IgD-negative memory B cell (primary cell): ENCODE results near the gene NTRK2. TPM values are rescaled to one million over a fixed set of nuclear protein-coding genes. Genes with fewer than 3 reads are reported as not detected.

ENCODE experiments used
- H3K27ac Mint-ChIP-seq, 3 donors: one replicate each; pipeline ENCODE4 v1.8.0; 2020 to 2022; ENCODE audit warnings: mild to moderate bottlenecking in 3 of 3, mixed read lengths in 3 of 3, moderate library complexity in 1 of 3
- H3K27me3 Mint-ChIP-seq: one replicate; pipeline ENCODE4 v1.8.0; 2021; ENCODE audit warnings: mixed read lengths
- H3K36me3 Mint-ChIP-seq: one replicate; pipeline ENCODE4 v1.8.0; 2020; ENCODE audit warnings: mild to moderate bottlenecking, mixed read lengths
- H3K4me1 Mint-ChIP-seq, 3 donors: one replicate each; pipeline ENCODE4 v1.8.0; 2020 to 2022; ENCODE audit warnings: mixed read lengths in 3 of 3, mild to moderate bottlenecking in 1 of 3
- H3K4me3 Mint-ChIP-seq, 4 donors: one replicate each; pipeline ENCODE4 v1.8.0; 2020 to 2022; ENCODE audit warnings: mild to moderate bottlenecking in 4 of 4, mixed read lengths in 4 of 4, moderate library complexity in 3 of 4
- H3K9me3 Mint-ChIP-seq, 3 donors: one replicate each; pipeline ENCODE4 v1.8.0; 2020 to 2021; ENCODE audit warnings: mixed read lengths in 3 of 3, mild to moderate bottlenecking in 1 of 3
- polyA plus RNA-seq: library from polyadenylated mRNA; unstranded; fragments of 300-500 nt; fragmentation: Illumina TruSeq; gene quantifications from one replicate; pipeline ENCODE4 v1.2.3, GENCODE V29; 2021

NTRK2 gene
- polyA plus RNA-seq, 1 donor from 2014 or later = not detected

- Mint-ChIP-seq H3K4me1 (peaks cover 0 to 1% (median 0%) of the 10 kb centered on the region in 3 donors), H3K4me3 (no peak overlapping the region), H3K27ac (no peak overlapping the region), H3K27me3 (peaks cover under 1% of the 10 kb centered on the region), H3K9me3 (peaks cover 0 to 3% (median 1%) of the 10 kb centered on the region in 3 donors), H3K36me3 (no peaks in the 10 kb centered on the region)
Measured at GRCh38 chr9:84988621-84989020, 319.1 kb downstream of the NTRK2 start.

DNA sequence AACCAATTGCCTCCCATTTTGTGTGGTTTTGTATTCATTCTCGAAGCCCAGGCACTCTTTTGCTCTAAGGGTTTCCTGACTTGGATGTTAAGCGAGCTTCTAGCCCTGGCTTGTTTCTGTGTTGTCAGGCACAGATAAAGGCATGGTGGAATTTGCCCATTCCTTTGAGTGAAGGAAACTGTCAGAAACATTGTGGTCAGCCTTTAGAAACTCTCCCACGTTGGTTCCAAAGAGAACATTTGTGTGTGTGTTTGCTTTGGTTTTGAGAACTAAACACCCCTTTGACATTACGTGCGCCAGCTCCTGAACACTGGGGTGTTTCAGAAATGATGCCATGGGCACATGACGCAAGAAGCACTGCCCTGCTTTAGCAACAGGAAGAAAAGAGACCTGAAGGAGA lies 320.9 kb downstream of the NTRK2 start:
- Mint-ChIP-seq H3K4me1 (peaks cover 0 to 1% (median 0%) of the 10 kb centered on the region in 3 donors), H3K27ac (no peak overlapping the region), H3K27me3 (peaks cover 2% of the 10 kb centered on the region), H3K36me3 (peaks cover 2% of the 10 kb centered on the region), H3K4me3 (no peak overlapping the region), H3K9me3 (peaks cover 0 to 3% (median 2%) of the 10 kb centered on the region in 3 donors)

GRCh38 chr9:84990850-84991513 lies 321.5 kb downstream of the NTRK2 start:
- Mint-ChIP-seq H3K27ac (no peak overlapping the region), H3K36me3 (peaks cover 2% of the 10 kb centered on the region), H3K9me3 (peaks cover 0 to 3% (median 2%) of the 10 kb centered on the region in 3 donors), H3K27me3 (peaks cover 2% of the 10 kb centered on the region), H3K4me3 (no peak overlapping the region), H3K4me1 (peaks cover 0 to 1% (median 0%) of the 10 kb centered on the region in 3 donors)

DNA sequence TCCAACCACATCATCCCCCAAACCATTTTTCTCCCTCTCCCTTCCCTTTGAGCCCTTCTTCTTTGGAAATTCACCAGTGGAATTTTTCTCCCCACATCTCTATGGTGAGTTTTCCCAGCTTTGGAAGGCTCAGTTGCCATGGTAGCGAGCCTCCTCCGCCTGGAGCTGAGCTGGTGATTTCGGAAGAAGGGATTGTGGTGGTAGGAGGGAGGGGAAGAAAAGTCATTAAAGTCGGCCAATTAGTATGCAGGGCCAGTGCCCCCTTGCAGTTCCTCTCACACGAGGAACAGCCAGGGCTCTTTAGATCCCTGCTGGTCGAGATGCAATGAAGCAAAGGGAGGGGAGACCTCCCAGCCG lies 322.0 kb downstream of the NTRK2 start:
- peaks cover 0 to 1% (median 0%) of the 10 kb centered on the region in 3 donors for H3K4me1 Mint-ChIP-seq
- H3K27me3 Mint-ChIP-seq = peaks cover 2% of the 10 kb centered on the region
- peaks cover 2% of the 10 kb centered on the region for H3K36me3 Mint-ChIP-seq
- no peak overlapping the region for H3K27ac Mint-ChIP-seq
- peaks cover 0 to 3% (median 2%) of the 10 kb centered on the region in 3 donors for H3K9me3 Mint-ChIP-seq
- H3K4me3 Mint-ChIP-seq = no peak overlapping the region

GRCh38 chr9:84992381-84992780 lies 322.9 kb downstream of the NTRK2 start:
- H3K4me3 Mint-ChIP-seq = no peak overlapping the region
- H3K9me3 Mint-ChIP-seq = peaks cover 0 to 3% (median 2%) of the 10 kb centered on the region in 3 donors
- H3K27ac Mint-ChIP-seq = no peak overlapping the region
- H3K4me1 Mint-ChIP-seq = peaks cover 0 to 1% (median 0%) of the 10 kb centered on the region in 3 donors
- peaks cover 2% of the 10 kb centered on the region for H3K36me3 Mint-ChIP-seq
- peaks cover 2% of the 10 kb centered on the region for H3K27me3 Mint-ChIP-seq

GRCh38 chr9:84993105-84993504 lies 323.6 kb downstream of the NTRK2 start:
- Mint-ChIP-seq H3K9me3 (peaks cover 0 to 2% (median 0%) of the 10 kb centered on the region in 3 donors), H3K36me3 (peaks cover 2% of the 10 kb centered on the region), H3K4me3 (no peak overlapping the region), H3K4me1 (peaks cover 0 to 1% (median 0%) of the 10 kb centered on the region in 3 donors), H3K27me3 (peaks cover 2% of the 10 kb centered on the region), H3K27ac (no peak overlapping the region)

- H3K27me3 Mint-ChIP-seq = peaks cover 6% of the 10 kb centered on the region
- H3K27ac Mint-ChIP-seq = no peak overlapping the region
- H3K4me3 Mint-ChIP-seq = no peak overlapping the region
- no peaks in the 10 kb centered on the region for H3K4me1 Mint-ChIP-seq
- peaks cover 0 to 8% (median 5%) of the 10 kb centered on the region in 3 donors for H3K9me3 Mint-ChIP-seq
- peaks cover 2% of the 10 kb centered on the region for H3K36me3 Mint-ChIP-seq
Measured at GRCh38 chr9:84996029-84996428, 326.5 kb downstream of the NTRK2 start.

- Mint-ChIP-seq H3K36me3 (peaks cover 2% of the 10 kb centered on the region), H3K27me3 (peaks cover 7% of the 10 kb centered on the region), H3K27ac (no peak overlapping the region), H3K4me1 (no peaks in the 10 kb centered on the region), H3K4me3 (no peak overlapping the region), H3K9me3 (peaks cover 0 to 8% (median 8%) of the 10 kb centered on the region in 3 donors)
Measured at GRCh38 chr9:84996716-84997115, 327.2 kb downstream of the NTRK2 start.

DNA sequence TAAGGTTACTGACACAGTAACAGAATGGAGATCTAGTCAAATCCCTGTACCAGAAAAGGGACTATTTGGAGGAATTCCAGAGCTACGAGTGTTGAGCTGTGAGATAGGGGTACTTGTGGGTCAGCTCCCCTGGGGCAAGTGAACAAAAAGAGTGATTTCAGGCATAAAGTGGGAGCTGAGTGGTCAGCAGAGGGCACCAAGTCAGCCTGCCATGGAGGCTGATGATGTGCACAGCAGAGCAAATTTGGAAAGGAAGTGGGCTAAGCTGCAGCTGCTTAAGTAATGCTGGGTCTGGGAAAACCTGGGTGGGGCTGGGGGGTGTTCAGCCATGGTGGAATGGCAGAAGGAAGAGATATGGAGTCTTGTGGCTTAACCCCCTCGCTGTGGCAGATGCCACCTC lies 327.9 kb downstream of the NTRK2 start:
- peaks cover 2% of the 10 kb centered on the region for H3K36me3 Mint-ChIP-seq
- no peak overlapping the region for H3K27ac Mint-ChIP-seq
- H3K4me1 Mint-ChIP-seq = no peaks in the 10 kb centered on the region
- H3K4me3 Mint-ChIP-seq = no peak overlapping the region
- H3K9me3 Mint-ChIP-seq = peaks cover 0 to 8% (median 8%) of the 10 kb centered on the region in 3 donors
- peaks cover 7% of the 10 kb centered on the region for H3K27me3 Mint-ChIP-seq

- peaks cover 7% of the 10 kb centered on the region for H3K27me3 Mint-ChIP-seq
- no peak overlapping the region for H3K4me3 Mint-ChIP-seq
Measured at GRCh38 chr9:84998639-84999038, 329.1 kb downstream of the NTRK2 start.

DNA sequence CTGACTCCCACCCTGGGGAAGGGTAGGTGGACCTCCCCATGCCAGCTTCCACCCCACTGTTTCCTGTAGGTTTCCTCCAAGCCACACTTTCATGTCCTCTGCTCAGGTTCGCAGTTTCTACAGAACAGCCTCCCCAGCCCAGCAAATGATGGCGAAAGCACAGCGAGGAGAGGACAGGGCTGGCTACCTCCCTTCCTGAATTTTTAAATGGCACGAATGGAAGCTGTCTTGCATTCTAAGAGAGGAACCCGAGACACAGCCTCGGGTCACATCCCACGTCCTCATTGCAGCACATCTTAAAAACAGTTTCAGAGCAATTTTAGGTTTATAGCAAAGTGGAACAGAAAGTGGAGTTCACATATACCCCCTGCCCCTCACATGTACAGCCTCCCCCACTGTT lies 330.3 kb downstream of the NTRK2 start:
- Mint-ChIP-seq H3K27me3 (peaks cover 6% of the 10 kb centered on the region), H3K4me1 (peaks cover 0 to 2% (median 0%) of the 10 kb centered on the region in 3 donors), H3K4me3 (no peak overlapping the region), H3K9me3 (peaks cover 2 to 8% (median 6%) of the 10 kb centered on the region in 3 donors), H3K27ac (no peak overlapping the region), H3K36me3 (no peaks in the 10 kb centered on the region)

More at GRCh38 chr9:84998639-84999038, 329.1 kb downstream of the NTRK2 start:
- no peaks in the 10 kb centered on the region for H3K4me1 Mint-ChIP-seq
- H3K9me3 Mint-ChIP-seq = peaks cover 2 to 8% (median 6%) of the 10 kb centered on the region in 3 donors
- H3K27ac Mint-ChIP-seq = no peak overlapping the region
- H3K36me3 Mint-ChIP-seq = peaks cover 2% of the 10 kb centered on the region

DNA sequence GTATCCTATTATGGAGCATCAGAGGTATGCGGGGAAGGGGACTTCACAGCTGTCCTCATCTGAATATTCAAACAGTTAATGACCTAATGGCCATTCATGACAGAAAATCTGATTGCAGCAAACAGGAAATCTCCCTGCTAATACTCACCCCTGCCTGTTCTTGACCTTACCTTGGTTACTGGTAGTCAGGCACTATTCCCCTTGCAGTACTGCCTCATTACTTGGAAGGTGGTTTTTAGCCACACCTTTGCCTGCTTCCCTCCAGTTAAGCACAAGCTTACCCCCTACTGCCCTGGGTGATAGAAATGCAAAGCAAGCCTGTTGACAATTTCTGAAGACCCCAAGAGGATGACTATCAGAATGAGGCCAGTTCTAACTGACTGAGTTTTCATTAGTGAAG lies 332.4 kb downstream of the NTRK2 start:
- Mint-ChIP-seq H3K4me3 (no peak overlapping the region), H3K9me3 (peaks cover 2 to 8% (median 6%) of the 10 kb centered on the region in 3 donors), H3K27me3 (peaks cover 6% of the 10 kb centered on the region), H3K36me3 (no peaks in the 10 kb centered on the region), H3K27ac (no peak overlapping the region), H3K4me1 (peaks cover 0 to 2% (median 0%) of the 10 kb centered on the region in 3 donors)

DNA sequence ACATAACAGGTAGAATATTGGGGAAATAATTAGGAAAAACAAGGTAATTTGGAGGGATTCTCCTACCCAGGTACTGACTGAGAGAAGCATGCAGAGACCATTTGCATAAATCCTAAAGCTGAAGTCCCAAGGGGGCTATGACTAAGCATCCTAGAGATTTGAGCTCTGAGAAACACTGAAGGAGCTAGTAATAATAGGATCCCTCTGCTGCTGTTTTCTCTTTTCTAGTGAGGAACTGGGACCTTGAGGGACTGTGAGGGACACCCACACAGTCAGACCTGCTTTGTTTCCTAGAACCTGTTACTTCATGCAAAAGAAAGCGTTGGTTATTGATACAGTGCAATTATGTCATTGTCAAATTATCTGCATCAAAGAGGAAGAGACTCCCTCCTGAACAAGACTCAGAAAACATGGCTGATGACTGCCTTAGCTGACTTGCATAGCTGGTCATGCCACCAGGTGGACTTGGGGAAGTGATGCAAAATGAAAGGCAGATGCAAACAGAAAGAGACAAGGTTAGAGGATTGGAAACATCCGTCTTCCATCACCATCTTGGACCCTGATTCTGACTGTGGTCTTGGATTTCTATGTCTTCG lies 335.4 kb downstream of the NTRK2 start:
- Mint-ChIP-seq H3K27me3 (peaks cover 8% of the 10 kb centered on the region), H3K36me3 (no peaks in the 10 kb centered on the region), H3K27ac (no peak overlapping the region), H3K4me1 (peaks cover 0 to 4% (median 0%) of the 10 kb centered on the region in 3 donors), H3K9me3 (peaks cover 2 to 8% (median 6%) of the 10 kb centered on the region in 3 donors), H3K4me3 (no peak overlapping the region)

GRCh38 chr9:85007748-85008147 lies 338.2 kb downstream of the NTRK2 start:
- Mint-ChIP-seq H3K4me3 (no peak overlapping the region), H3K36me3 (no peaks in the 10 kb centered on the region), H3K4me1 (peaks cover 0 to 4% (median 0%) of the 10 kb centered on the region in 3 donors), H3K27me3 (peaks cover 3% of the 10 kb centered on the region), H3K27ac (no peak overlapping the region), H3K9me3 (peaks cover 0 to 2% (median 0%) of the 10 kb centered on the region in 3 donors)

GRCh38 chr9:85008215-85008614 lies 338.7 kb downstream of the NTRK2 start:
- H3K4me3 Mint-ChIP-seq = no peak overlapping the region
- no peaks in the 10 kb centered on the region for H3K9me3 Mint-ChIP-seq
- no peaks in the 10 kb centered on the region for H3K36me3 Mint-ChIP-seq
- peaks cover 0 to 4% (median 0%) of the 10 kb centered on the region in 3 donors for H3K4me1 Mint-ChIP-seq
- no peak overlapping the region for H3K27ac Mint-ChIP-seq
- H3K27me3 Mint-ChIP-seq = peaks cover 3% of the 10 kb centered on the region
